Activated CD4-positive, CD25-positive, alpha-beta regulatory T cell treated with anti-CD3 and anti-CD28 coated beads, Interleukin-2, amount 50 U/mL, for 16 hours (primary cell): Measurements from ENCODE around the gene EPC1.
A peak's percentile ranks its signal among the peaks of the same experiment; 100 is the strongest.
"Not testable (repeated sequence)": the region's sequence is repeated elsewhere in the genome, so short reads cannot be mapped to it uniquely, and the experiment has no call there.

Source experiments
- DNase-seq: peaks from one replicate; pipeline ENCODE4 v3.0.0-alpha.2; 2020; ENCODE audit warnings: low read depth, low spot score

EPC1 gene, protein sequence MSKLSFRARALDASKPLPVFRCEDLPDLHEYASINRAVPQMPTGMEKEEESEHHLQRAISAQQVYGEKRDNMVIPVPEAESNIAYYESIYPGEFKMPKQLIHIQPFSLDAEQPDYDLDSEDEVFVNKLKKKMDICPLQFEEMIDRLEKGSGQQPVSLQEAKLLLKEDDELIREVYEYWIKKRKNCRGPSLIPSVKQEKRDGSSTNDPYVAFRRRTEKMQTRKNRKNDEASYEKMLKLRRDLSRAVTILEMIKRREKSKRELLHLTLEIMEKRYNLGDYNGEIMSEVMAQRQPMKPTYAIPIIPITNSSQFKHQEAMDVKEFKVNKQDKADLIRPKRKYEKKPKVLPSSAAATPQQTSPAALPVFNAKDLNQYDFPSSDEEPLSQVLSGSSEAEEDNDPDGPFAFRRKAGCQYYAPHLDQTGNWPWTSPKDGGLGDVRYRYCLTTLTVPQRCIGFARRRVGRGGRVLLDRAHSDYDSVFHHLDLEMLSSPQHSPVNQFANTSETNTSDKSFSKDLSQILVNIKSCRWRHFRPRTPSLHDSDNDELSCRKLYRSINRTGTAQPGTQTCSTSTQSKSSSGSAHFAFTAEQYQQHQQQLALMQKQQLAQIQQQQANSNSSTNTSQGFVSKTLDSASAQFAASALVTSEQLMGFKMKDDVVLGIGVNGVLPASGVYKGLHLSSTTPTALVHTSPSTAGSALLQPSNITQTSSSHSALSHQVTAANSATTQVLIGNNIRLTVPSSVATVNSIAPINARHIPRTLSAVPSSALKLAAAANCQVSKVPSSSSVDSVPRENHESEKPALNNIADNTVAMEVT

DNA sequence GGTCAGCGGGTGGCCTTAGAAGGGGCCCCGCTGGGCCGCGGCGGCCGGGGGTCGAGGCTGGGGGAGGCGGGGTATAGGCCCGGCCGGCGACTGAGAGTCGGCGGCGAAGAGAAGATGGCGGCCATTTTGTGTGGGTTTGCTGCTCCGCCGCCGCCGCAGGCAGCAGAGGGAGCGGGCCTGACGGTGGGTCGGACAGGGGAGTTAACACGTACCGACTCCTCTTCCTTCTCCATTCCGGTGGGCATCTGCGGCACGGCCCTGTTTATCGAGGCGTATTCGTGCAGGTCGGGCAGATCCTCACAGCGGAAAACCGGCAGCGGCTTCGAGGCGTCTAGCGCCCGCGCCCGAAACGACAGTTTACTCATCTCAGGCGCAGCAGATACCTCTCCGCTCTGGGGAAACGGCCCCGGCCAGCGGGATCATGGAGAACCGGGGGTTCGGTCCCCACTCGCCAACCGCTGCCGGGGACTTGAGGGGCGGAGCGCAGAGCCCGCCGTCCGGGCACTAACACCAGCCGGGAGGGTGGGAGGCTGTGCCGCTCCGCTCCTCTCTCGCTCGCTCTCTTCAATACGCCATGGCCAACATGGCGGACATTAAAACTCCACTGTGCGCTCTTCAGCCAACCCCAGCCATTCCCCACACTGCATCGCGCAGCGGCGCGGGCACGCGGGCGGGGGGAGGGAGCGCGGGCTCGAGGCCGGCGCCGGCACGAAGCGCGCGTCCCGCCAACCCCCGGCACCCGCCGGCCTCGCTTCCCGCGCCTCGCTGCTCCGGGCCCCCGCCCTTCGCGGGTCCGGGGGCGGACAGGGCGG is at the start of gene EPC1:
Gene EPC1 (minus strand): TSS at position 608 of the 812 bp plus-strand sequence. CDS start 243 bp downstream, at position 365.
- DNase-seq, result peak; percentile 83

DNA sequence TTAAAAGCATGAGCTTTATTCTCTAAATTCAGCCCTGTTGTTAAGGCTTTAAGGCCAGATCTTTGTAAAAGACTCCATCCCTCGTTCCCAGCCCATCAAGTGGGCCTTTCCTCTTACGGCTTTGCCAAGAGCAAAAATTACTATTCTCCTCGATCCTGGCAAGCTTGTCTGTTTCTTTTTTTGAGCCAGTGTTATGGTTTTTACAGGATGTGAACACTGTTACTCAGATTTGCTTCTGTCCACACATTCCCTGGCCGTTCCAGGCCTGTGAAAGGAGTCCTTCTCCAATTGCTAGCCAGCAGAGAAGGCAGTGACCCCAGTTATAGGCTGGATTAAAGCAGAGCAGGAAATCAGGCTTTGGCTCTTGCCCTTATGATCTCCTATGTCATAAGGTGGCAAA is 47.0 kb upstream of the EPC1 start:
- no peak for DNase-seq

DNA sequence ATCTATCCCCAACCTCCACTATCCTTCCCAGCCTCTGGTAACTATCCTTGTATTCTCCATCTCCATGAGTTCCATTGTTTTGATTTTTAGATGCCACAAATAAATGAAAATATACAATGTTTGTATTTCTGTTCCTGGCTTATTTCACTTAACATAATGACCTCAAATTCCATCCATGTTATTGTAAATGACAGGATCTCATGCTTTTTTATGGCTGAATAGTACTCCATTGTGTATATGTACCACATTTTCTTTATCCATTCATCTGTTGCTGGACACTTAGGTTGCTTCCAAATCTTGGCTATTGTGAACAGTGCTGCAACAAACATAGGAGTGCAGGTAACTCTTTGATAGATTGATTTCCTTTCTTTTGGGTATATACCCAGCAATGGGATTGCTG is 45.3 kb upstream of the EPC1 start:
- DNase-seq, result not testable (repeated sequence)

DNA sequence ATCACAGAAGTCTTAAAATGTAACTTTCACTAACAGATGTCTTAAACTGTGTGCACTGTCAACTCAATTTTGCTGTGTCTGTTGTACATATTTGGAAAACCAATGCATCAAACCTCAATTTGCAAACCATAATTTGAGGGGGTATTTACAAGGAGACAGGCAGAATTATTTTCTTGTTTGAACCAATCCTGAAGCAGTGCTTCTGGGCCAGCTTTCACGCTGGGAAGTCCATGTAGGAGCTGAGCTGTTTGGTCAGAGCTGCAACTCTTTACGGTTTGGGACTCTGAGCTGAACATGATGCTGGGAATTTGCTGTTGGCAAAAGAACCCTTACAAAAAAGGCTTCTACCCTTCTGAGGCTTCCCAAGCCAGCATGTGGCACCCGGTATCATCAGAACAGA is 43.2 kb upstream of the EPC1 start:
- DNase-seq, result no peak

DNA sequence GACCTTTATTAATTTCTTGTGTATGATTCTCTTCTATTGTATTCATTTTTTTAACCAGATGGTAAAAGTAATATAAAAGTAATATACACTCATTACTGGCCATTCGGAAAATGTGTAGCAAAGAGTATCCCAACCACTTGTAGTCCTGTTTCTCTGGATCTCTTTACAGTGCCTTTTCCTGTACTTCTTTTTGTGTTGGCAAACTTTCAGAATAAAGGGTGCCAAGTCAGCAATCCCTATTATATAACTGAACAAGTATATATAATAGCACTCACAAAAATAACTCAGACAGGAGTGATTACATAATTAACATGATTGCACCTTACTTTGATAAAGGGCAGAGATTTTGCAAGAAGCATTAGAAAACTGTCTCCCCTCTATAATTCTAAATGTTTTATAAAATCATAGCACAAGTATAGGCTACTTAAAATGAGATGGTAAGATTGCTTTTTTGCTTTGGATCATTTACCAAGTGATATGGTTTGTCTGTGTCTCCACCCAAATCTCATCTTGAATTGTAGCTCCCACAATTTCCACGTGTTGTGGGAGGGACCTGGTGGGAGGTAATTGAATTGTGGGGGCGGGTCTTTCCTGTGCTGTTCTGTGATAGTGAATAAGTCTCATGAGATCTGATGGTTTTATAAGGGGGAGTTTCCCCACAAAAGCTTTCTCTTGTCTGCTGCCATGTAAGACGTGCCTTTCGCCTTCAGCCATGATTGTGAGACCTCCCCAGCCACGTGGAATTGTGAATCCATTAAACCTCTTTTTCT is 41.5 kb upstream of the EPC1 start:
- DNase-seq, result no peak

DNA sequence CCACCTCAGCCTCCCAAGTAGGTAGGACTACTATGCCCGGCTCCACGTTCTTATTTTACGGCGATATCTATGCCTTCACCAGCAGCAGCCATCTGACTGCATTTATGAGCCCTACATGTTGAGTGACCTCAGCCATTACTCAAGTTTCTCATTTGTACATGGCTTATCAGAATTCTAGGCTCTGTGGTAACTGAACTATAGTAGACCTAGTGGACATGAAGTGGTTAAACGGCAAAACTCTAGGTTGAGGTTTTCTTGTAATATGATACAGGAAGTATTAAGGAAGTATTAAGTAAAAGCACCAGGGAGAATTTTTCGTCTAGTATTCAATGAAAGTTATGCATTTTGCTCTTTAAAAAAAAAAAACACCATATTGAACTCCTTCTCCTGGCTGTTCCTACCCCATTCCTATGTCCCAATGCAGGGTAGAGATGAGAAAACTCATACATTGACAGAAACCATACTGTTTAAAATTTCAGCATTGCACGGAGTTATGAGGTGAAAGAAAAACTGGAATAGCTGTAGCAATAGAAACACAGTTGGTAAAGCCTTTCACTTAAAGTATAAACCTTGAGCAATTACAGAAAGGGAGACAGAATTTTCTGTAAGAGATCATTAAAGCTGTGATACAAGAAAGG is 39.8 kb upstream of the EPC1 start:
- no peak for DNase-seq

DNA sequence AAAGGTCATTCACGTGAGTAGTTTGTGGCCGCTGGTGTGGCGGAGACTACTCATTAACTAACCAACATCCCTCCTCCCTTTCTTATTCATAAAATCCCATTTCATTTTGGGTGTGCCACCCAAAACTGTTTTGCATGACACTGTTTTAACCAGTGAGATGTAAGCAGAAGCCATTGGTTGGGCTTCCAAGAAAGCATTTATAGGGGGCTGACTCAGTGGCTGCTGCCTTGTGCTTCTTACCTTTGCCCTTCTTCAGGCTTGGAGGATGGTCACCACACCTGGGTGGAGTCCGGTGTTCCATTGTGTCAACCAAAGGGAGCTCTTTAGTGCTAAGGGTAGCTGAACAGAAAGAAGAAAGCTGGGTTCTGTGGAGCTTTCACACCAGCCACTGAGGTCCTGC is 37.2 kb upstream of the EPC1 start:
- no peak for DNase-seq

DNA sequence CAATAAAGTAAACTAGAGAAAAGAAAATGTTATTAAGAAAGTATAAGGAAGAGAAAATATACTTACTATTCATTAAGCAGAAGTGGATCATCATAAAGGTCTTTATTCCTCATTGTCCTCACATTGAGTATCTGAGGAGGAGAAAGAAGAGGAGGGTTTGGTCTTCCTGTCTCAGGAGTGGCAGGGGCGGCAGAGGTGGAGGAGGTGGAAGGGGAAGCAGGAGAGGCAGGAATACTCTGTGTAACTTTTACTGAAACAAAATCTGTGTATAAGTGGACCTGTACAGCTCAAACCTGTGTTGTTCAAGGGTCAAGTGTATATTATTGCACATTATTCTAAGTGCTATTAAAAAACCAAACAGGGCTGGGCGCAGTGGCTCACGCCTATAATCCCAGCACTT is 34.2 kb upstream of the EPC1 start:
- DNase-seq, result no peak

DNA sequence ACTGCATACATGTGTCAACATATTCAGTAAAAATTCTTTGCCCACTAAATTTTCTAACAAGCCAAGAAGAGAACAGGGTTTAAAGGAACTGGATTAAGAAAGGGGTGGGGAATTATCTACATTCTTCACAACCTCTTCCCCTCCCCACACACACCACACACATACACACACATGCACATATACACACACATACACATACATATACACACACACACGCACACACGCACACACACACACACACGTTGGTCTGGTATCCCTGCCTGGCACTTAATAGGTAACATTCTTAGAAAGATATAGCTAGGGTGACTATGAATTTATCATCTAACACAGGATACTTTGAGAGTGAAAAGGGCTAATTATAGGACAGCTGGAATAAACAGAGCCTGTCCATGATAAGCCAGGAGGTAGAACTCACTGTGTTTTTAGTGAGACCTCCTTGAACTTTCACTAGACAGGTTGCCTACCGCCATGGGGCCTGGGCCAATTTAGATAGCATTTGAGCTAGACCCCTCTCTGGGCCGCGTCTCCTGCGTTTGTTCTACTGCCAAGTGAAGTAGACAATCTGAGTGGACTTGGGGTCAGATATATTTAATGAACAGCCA is 33.1 kb upstream of the EPC1 start:
- DNase-seq, result no peak

DNA sequence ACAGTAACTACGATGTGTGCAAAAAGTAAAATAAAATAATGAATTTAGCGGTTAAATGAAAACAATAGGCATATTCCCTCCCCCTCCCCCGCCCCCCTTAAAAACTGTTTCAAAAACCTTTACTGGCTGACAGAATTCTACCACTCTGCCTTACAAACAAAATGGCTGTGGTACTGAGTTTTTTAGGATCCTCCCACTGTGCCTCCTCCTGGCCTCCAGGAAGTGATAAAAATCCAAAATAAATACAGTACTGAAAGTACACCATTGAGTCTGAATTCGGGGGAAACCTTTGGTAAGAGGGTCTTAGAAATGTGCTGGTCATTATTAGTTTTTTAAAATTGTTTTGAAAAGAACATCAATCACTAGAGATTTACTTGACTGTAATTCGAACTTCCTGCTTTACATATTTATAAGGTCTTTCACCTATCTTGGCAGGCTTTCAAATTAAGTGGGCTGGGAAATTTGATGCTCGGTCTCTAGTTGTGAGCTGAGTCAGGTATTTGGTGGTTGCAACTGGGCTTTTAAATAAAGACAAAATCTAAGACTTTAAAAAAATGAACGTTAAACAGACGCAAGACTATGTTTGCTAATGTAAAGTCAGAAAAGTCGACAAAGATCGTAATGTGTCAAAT is 32.5 kb upstream of the EPC1 start:
- no peak for DNase-seq

DNA sequence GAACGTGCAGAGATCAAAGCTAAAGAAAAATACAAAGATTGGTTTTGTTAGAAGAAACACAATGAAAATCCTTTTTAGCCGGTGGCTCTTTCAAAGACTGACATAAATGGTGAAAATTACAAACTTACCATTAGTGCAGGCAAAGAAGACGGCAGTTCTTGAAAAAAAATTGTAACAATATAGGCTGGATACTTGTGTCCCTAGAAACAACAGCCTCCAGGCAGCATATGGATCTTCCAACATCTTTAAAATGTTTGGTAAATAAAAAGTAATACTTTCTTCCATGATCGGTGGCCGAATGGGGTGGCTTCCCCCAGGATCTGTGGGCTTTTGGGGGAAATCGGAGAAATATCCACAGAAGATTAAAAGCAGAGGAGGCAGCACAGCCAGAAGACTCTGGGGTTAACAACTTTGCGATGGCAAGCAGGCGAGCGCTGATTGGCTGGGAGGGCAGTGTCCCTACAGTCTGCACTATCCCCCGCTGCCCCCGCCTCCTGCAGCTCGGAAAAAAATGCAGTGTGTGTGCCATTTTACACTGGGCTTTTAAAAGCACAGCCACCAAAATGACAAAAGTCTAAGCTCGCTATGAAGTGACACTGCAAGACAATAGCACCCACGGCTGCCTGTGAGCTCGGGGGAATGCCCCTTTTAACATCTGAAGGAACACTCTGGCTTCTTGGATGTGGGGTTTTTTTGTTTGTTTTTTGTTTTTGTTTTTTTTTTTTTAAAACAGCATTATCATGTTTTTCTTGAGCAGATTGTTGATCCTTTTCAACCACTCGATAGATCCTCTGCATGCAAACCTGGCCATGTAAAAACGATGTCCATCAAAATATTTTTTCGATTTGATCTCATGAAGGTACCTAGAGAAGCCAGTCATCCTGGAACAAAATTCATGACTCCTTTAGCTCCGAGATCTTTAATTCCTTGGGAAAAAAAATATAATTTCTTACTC is 31.7 kb upstream of the EPC1 start:
- DNase-seq, result peak; percentile 88

DNA sequence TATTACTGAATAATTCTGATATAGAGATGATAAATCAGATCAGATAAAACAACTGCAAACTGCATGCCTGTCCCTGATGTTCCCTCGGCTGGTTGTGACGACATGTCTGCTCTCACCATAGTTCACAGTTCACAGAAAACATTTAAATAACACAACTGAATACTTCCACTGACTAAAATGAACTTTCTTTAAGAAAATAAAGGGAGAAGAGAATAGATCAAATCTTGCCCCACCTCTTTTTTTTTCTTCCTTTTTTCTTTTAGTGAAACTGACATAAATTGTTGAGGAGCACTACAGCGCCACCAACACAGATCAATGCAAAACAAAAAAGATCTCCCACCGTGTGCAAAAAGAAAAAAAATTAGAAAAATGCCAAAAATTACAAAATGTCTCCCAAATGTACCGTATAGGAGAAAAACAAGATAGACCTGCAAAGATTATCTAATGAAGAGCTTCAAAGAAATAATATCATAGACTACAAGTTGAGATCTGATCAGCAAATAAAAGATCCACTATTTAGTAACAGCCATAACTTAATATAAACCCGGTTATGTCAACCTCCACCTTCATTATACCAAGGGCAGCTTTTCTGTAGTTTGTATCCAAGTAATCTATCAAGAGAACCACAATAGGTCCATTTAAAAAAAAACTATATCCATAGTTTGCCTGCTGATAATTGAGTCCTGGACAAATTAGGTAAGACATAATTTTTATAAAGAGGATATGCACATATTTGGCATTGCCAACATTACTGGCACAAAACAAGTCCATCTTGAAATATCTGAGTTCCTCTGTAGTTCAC is 30.7 kb upstream of the EPC1 start:
- no peak for DNase-seq

DNA sequence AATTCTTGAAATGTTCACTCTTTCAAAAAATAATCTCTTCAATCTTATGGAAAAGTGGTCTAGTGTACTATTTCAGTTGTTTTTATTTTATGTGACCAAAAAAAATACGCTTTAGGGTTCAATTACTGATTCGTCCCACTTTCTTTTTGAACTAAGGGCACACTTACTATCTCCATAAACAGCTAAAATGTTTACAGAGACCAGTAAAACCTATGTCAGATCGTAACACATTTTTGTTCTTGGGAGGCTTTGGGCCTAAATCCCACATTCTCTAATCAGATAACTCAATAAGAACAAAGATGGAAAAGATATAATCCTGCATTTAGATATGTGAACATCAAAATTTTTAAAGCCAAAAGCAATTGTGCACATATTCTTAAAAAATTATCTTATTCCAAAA is 29.8 kb upstream of the EPC1 start:
- no peak for DNase-seq

DNA sequence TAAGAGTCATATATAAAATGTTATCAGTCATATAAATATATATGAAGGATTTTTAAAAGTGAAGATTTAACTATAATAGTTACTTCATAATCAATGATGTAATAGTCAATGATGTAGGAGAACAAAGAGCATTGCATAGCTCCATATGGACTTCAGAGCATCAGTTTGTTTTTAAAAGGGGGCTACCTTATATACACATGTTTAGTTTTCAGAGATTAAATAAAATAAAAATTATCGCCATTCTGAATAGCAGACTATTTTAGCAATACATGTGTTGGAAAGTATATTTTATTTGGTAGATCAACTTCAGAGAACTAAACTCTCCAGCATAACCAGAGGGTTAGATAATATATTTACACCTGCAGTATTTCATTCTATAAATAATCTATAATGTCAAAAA is 29.1 kb upstream of the EPC1 start:
- no peak for DNase-seq

DNA sequence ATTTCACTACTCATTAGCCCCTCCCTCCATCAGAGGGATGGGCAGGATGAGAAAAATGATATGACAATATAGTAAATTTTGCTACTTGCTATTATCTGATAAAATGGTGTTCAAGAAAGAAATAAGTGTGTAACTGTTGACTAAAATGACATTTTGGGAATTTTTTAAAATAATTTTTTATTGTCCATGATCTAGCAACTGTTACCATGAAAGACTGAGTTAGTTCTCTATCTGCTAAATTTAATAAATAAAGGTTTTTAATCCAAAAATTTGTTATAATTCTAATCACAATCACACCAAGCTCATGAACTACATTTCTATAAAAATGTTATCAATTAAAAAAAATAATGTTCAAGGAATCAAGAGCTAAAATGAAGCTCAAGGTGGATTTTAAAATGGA is 28.7 kb upstream of the EPC1 start:
- no peak for DNase-seq

DNA sequence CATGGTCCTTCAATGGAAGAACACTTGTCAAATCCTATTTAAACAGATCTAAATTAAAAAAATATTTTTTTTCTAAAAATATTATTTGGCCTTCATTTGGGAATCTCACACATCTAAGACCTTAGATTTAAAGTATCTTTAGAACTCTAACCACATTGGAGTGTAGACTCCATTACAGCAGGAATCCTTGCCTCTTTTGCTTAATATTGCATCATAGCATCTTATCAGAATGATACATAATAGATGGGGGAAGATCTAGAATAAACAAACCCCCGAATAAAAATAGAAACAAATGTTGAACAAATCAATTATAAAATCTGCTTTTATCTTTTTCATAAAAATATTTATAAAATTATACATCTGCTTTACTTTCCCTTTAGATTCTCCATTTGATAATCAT is 27.6 kb upstream of the EPC1 start:
- no peak for DNase-seq

DNA sequence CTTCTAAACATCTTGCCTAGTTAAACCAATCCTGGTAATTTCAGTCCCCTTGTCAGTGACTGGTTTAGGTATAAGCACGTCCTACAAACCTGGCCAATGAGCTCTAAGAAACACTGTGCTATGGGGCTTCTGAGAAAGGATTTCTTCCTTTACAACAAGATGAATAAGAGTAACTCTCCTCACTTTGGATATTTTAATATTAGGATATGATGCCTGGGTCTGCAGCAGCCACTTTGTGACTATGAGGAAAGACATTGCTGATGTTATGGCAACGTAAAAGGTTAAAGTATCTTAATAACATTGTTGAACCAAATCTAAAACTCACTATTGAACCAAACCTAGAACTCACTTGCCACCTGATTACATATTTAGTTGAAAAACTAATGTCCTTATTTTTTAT is 26.5 kb upstream of the EPC1 start:
- DNase-seq, result no peak

DNA sequence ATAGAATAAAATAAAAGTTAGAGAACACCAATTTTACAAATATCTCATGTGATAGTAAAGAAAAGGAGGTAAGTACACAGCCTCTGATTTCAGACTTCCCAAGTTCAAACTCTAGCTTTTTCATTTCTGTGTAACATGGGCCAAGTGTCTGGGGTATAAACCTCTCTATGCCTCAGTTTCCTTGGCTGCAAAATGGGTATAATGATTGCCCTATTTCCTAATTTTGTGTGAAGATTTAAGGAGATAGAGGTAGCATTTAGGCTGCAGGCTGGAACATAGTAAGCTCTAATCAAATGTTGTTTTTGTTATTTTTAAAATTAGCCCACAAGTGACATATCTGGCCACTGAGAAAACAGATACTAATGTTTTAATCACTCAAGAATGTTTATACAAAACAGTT is 26.1 kb upstream of the EPC1 start:
- no peak for DNase-seq
